GM13976 (cell line): ENCODE data around the gene SGO2.

Experiments
- DNase-seq: peaks from one replicate; pipeline ENCODE4 v3.0.0; 2012; ENCODE audit warnings: low spot score
- CTCF ChIP-seq: IDR thresholded peaks from 2 replicates; pipeline ENCODE4 v1.5.1; 2012; ENCODE audit warnings: borderline replicate concordance, mild to moderate bottlenecking; ENCODE audit not compliant: insufficient read depth; ENCODE audit errors: extremely low read depth, missing control alignments, control extremely low read depth
- in situ Hi-C: fragments of 300-500 bp; cut with MboI; formaldehyde crosslinking; loops from one replicate; pipeline ENCODE4 v1.12.0; 2022; ENCODE audit warnings: low sequenced_read_pairs, mixed read lengths, inconsistent platforms; ENCODE audit not compliant: unreplicated experiment

The SGO2 gene

DNA sequence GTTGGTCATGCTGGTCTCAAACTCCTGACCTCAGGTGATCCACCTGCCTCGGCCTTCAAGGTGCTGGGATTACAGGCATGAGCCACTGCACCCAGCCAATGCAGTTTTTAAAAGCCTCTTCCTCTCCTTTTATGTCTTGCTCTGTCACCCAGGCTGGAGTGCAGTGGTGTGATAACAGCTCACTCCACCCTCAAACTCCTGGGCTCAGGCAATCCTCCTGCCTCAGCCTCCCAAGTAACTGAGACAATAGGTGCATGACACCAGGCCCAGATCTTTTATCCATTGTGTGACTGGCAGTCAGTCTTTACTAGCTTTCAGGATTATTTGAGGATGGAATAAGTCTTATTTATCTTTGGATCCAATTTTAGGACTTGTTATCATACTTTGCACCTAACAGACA is 29.3 kb upstream of the SGO2 start:
- TF ChIP-seq CTCF = no peak
- no peak for DNase-seq
- in situ Hi-C loops = no loop called here

DNA sequence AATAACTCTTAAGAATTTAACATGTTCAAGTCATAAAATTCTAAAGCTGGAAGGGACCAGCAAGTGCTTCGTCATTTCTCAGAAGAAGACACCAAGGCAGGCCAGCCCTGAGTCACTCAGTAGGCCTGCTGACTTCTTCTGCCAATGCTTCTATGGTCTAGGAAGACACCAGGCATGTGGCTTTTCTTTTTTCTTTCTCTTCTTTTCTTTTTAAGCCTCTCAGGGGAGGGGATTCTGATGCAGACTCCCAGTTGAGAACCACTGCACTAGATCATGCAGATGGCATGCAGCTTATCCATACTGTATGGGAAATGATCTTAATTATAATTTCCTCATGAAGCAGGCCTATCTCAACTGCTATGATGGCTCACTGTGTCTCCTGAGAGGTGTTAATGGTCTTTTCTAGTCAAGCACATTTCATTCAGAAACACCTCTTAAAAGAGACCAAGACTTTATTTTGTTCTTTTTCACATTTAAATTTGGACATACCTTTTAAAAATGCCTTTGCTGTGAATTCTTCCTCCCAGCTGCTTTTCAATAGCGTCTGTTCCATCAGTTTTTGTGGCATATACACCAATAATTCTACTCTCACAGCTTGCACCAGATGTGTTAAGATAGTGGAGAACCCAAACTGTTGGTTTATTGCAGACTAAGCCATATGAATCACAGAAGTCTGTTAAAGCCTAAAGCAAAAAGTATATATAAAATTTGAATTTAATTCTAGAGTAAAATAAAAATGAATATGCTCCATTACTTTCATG is 27.4 kb upstream of the SGO2 start:
- in situ Hi-C loops = no loop called here
- no peak for DNase-seq
- TF ChIP-seq CTCF = no peak

DNA sequence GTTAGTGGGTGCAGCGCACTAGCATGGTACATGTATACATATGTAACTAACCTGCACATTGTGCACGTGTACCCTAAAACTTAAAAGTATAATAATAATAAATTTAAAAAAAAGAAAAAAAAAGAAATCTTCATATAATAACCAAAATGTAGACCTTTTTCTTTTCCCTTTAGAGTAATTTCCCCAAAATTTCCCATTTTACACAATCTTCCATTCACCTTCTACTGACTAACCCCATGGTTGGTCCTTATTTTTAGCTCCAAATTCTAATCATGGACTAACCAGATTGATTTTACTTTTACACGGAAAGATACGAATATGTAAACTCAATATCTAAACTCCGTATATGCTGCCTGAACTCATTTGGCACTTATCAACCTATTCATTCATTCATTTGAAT is 23.8 kb upstream of the SGO2 start:
- in situ Hi-C loops = no loop called here
- no peak for DNase-seq
- no peak for TF ChIP-seq CTCF

- in situ Hi-C loops = no loop called here
- DNase-seq = no peak
- TF ChIP-seq CTCF = no peak
Measured at GRCh38 chr2:200506679-200507078, 19.3 kb upstream of the SGO2 start.

GRCh38 chr2:200507179-200507578 is 18.8 kb upstream of the SGO2 start:
- no peak for DNase-seq
- in situ Hi-C loops = no loop called here
- TF ChIP-seq CTCF = no peak

- in situ Hi-C loops = no loop called here
- TF ChIP-seq CTCF = no peak
- DNase-seq = peak; percentile 34
Measured at GRCh38 chr2:200509235-200509611, 16.8 kb upstream of the SGO2 start.
